Suprapubic skin (tissue), 3 donors: ENCODE data around the gene ASCL5.

Experiments
- POLR2A ChIP-seq, 2 donors: fragments of 450-650 bp; IDR thresholded peaks; one replicate each; pipeline ENCODE4 v1.6.1; 2017; ENCODE audit warnings: antibody characterized with exemption in 2 of 2, mild to moderate bottlenecking in 2 of 2, moderate library complexity in 2 of 2
- TF ChIP-seq, protein P1 (sequence below), 2 donors: fragments of 200-600 bp in 1 of 2; fragments of 450-650 bp in 1 of 2; sonication (generic) in 1 of 2; IDR thresholded peaks; one replicate each; pipeline ENCODE4 v1.5.1; 2016 to 2019; ENCODE audit warnings: antibody characterized with exemption in 2 of 2, mild to moderate bottlenecking in 1 of 2, moderate library complexity in 1 of 2

DNA sequence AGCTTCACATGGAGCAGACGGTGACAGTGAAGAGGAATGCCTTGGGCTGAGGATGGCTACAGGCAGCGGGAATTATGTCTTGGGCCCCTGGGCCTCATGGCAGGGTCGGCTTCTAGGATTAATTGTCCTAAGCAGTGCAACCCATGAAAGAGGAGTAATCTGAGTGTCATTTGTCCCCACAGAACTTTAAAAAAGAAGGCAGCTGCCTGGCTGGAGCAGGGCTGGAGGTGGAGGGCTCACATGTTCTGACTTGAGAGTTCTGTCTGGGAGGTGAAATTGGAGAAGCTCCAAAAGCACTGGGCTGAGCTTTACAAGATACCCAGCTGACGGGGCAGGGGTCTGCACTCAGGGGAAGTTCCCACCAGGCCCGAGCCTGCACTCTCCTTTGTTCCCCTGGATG, 37.4 kb downstream of the ASCL5 start:
- TF ChIP-seq, protein P1, sequence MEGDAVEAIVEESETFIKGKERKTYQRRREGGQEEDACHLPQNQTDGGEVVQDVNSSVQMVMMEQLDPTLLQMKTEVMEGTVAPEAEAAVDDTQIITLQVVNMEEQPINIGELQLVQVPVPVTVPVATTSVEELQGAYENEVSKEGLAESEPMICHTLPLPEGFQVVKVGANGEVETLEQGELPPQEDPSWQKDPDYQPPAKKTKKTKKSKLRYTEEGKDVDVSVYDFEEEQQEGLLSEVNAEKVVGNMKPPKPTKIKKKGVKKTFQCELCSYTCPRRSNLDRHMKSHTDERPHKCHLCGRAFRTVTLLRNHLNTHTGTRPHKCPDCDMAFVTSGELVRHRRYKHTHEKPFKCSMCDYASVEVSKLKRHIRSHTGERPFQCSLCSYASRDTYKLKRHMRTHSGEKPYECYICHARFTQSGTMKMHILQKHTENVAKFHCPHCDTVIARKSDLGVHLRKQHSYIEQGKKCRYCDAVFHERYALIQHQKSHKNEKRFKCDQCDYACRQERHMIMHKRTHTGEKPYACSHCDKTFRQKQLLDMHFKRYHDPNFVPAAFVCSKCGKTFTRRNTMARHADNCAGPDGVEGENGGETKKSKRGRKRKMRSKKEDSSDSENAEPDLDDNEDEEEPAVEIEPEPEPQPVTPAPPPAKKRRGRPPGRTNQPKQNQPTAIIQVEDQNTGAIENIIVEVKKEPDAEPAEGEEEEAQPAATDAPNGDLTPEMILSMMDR (IDR thresholded peaks at IDR 0.05), result no peak
- TF ChIP-seq POLR2A (IDR thresholded peaks at IDR 0.05), result no peak
